ENCODE results near the gene EIF1. TPM values are rescaled to one million over a fixed set of nuclear protein-coding genes. Genes with fewer than 3 reads are reported as not detected.
A peak's percentile ranks its signal among the peaks of the same experiment; 100 is the strongest.

Gene EIF1
- total and polyA plus RNA-seq, 2 donors from 2014 or later = 842 to 1,166 TPM

- H3K4me1 ChIP-seq (ENCODE audit: control insufficient read depth in 2 of 3, insufficient read depth in 2 of 3, low read depth in 1 of 3, low read length in 3 of 3) = peaks cover 0 to 2% (median 0%) of the 10 kb centered on the region in 3 donors
- no peak for FAIRE-seq
- no peak overlapping the region for H3K4me3 ChIP-seq (ENCODE audit: low read length in 3 of 3)
- H3K27me3 ChIP-seq (ENCODE audit: control insufficient read depth, insufficient read depth, low read length) = peaks cover 2% of the 10 kb centered on the region
- H3K9me3 ChIP-seq (ENCODE audit: control insufficient read depth in 2 of 3, insufficient read depth in 1 of 3, low read length in 3 of 3) = no peaks in the 10 kb centered on the region
- TF ChIP-seq CTCF (IDR thresholded peaks at IDR 0.05; ENCODE audit: borderline replicate concordance, extremely low read depth, insufficient read depth) = no peak
- H3K9ac ChIP-seq (ENCODE audit: low read length in 3 of 3) = no peak overlapping the region
- intact Hi-C loops (cut with DNase I) = no loop called here
- DNase-seq = no peak
- no peaks in the 10 kb centered on the region for H3K36me3 ChIP-seq (ENCODE audit: control insufficient read depth in 2 of 3, insufficient read depth in 3 of 3, low read length in 3 of 3)
- H3K27ac ChIP-seq (ENCODE audit: low read depth in 2 of 2, low read length in 2 of 2) = no peak overlapping the region
Measured at GRCh38 chr17:41731836-41732235, 43.2 kb downstream of the EIF1 start.

GRCh38 chr17:41733348-41734138, 44.9 kb downstream of the EIF1 start:
- no peak for TF ChIP-seq CTCF (IDR thresholded peaks at IDR 0.05; ENCODE audit: borderline replicate concordance, extremely low read depth, insufficient read depth)
- FAIRE-seq = no peak
- H3K27me3 ChIP-seq (ENCODE audit: control insufficient read depth, insufficient read depth, low read length) = peaks cover 5% of the 10 kb centered on the region

GRCh38 chr17:41734139-41734948, 45.7 kb downstream of the EIF1 start, which contains the start of gene HAP1:
Gene HAP1 (minus strand): TSS chr17:41734643. CDS start chr17:41734634, 9 bp downstream.
- H3K9me3 ChIP-seq (ENCODE audit: control insufficient read depth in 2 of 3, insufficient read depth in 1 of 3, low read length in 3 of 3) = no peaks in the 10 kb centered on the region
- no peaks in the 10 kb centered on the region for H3K36me3 ChIP-seq (ENCODE audit: control insufficient read depth in 2 of 3, insufficient read depth in 3 of 3, low read length in 3 of 3)
- intact Hi-C loops (cut with DNase I) = no loop called here
- no peak within 1 kb of the TSS for H3K9ac ChIP-seq (ENCODE audit: low read length in 3 of 3)
- FAIRE-seq (no peak), DNase-seq (peak; percentile 67 to 81 (median 76))
- peaks cover 5% of the 10 kb centered on the region for H3K27me3 ChIP-seq (ENCODE audit: control insufficient read depth, insufficient read depth, low read length)
- peak within 1 kb of the TSS; percentile 34 to 58 (median 39) for H3K4me3 ChIP-seq (ENCODE audit: low read length in 3 of 3)
- no peak within 1 kb of the TSS for H3K27ac ChIP-seq (ENCODE audit: low read depth in 2 of 2, low read length in 2 of 2)
- TF ChIP-seq CTCF (IDR thresholded peaks at IDR 0.05; ENCODE audit: borderline replicate concordance, extremely low read depth, insufficient read depth) = no peak
- H3K4me1 ChIP-seq (ENCODE audit: control insufficient read depth in 2 of 3, insufficient read depth in 2 of 3, low read depth in 1 of 3, low read length in 3 of 3) = peaks cover 0 to 8% (median 0%) of the 10 kb centered on the region in 3 donors

More at GRCh38 chr17:41733348-41734138, 44.9 kb downstream of the EIF1 start:
- Histone ChIP-seq H3K27ac (ENCODE audit: low read depth in 2 of 2, low read length in 2 of 2) (no peak overlapping the region), H3K9ac (ENCODE audit: low read length in 3 of 3) (no peak overlapping the region), H3K4me1 (ENCODE audit: control insufficient read depth in 2 of 3, insufficient read depth in 2 of 3, low read depth in 1 of 3, low read length in 3 of 3) (peaks cover 0 to 8% (median 0%) of the 10 kb centered on the region in 3 donors), H3K36me3 (ENCODE audit: control insufficient read depth in 2 of 3, insufficient read depth in 3 of 3, low read length in 3 of 3) (no peaks in the 10 kb centered on the region), H3K4me3 (ENCODE audit: low read length in 3 of 3) (no peak overlapping the region), H3K9me3 (ENCODE audit: control insufficient read depth in 2 of 3, insufficient read depth in 1 of 3, low read length in 3 of 3) (no peaks in the 10 kb centered on the region)
- DNase-seq = no peak
- intact Hi-C loops (cut with DNase I) = no loop called here
